Upper lobe of left lung (tissue), 6 donors: ENCODE data around the gene NSUN4. TPM values are rescaled to one million over a fixed set of nuclear protein-coding genes. Genes with fewer than 3 reads are reported as not detected.
A peak's percentile ranks its signal among the peaks of the same experiment; 100 is the strongest.

ENCODE experiments used
- ATAC-seq, 2 donors: fragments of 200-7000 bp; cut with Tn5 transposase; one replicate each; pipeline ENCODE4 v1.9.1; 2022; ENCODE audit warnings: mild to moderate bottlenecking in 2 of 2, moderate library complexity in 2 of 2; ENCODE audit not compliant: low FRiP score in 2 of 2
- DNase-seq, 2 donors: peaks; one replicate each; pipeline ENCODE4 v3.0.0-alpha.2; 2019 to 2020
- H3K27ac ChIP-seq, 4 donors: fragments of 200-600 bp; sonication (generic); one replicate each; pipeline ENCODE4 v1.5.1; 2016 to 2019
- H3K27me3 ChIP-seq, 4 donors: fragments of 200-600 bp; sonication (generic); one replicate each; pipeline ENCODE4 v1.5.1; 2017 to 2019
- H3K36me3 ChIP-seq, 4 donors: fragments of 200-600 bp; sonication (generic); one replicate each; pipeline ENCODE4 v1.5.1; 2016 to 2019
- H3K4me1 ChIP-seq, 4 donors: fragments of 200-600 bp; sonication (generic); one replicate each; pipeline ENCODE4 v1.5.1; 2018 to 2019
- H3K4me3 ChIP-seq, 4 donors: fragments of 200-600 bp; sonication (generic); one replicate each; pipeline ENCODE4 v1.5.1; 2017 to 2019; ENCODE audit warnings: mild to moderate bottlenecking in 2 of 4, moderate library complexity in 1 of 4
- H3K9me3 ChIP-seq, 4 donors: fragments of 200-600 bp; sonication (generic); one replicate each; pipeline ENCODE4 v1.5.1; 2018 to 2019
- CTCF ChIP-seq, 6 experiments: fragments of 450-650 bp in 4 of 6; fragments of 200-600 bp in 2 of 6; sonication (generic) in 2 of 6; IDR thresholded peaks; one replicate each; pipeline ENCODE4 v1.5.1; 2016 to 2019; ENCODE audit warnings: antibody characterized with exemption in 6 of 6
- EP300 ChIP-seq, 4 donors: sonication (generic); formaldehyde crosslinking; IDR thresholded peaks; one replicate each; pipeline ENCODE4 v1.5.1; 2017; ENCODE audit warnings: antibody characterized with exemption in 4 of 4, control low read depth in 2 of 4
- POLR2A ChIP-seq, 4 donors: fragments of 450-650 bp; IDR thresholded peaks; one replicate each; pipeline ENCODE4 v1.5.1; 2016 to 2017; ENCODE audit warnings: antibody characterized with exemption in 4 of 4, mild to moderate bottlenecking in 2 of 4
- POLR2AphosphoS5 ChIP-seq, 2 donors: sonication (generic); formaldehyde crosslinking; IDR thresholded peaks; one replicate each; pipeline ENCODE4 v1.5.1; 2017; ENCODE audit warnings: antibody characterized with exemption in 2 of 2
- WGBS, 2 donors: methylation state at CpG; one replicate each; pipeline ENCODE4 v1.1.5; 2017 to 2018; 5-methylcytosine and 5-hydroxymethylcytosine counted together
- total RNA-seq, 6 donors: library from RNA; depleted of rRNA in 4 of 6; stranded (reverse); fragments of >200 nt in 4 of 6; gene quantifications; one replicate each; pipeline versions ENCODE4 v1.1.0 to v1.2.1, GENCODE V29; 2016 to 2021
- donor health status: DM: no; HTN: no; CAD: no; lungs with moderate emphysema.
- donor health status: DM: no; HTN: yes; CAD: no; lungs with severe emphysema.

The NSUN4 gene
- total RNA-seq, 6 donors from 2014 or later: 25.1 to 28.4 (median 26.7) TPM

GRCh38 chr1:46341222-46342083 lies 846 bp downstream of the NSUN4 start:
- no peak for ATAC-seq
- peaks cover 0 to 30% (median 15%) of the 10 kb centered on the region in 4 donors for H3K36me3 ChIP-seq
- H3K4me1 ChIP-seq: peaks cover 8 to 12% (median 10%) of the 10 kb centered on the region in 4 donors
- peak overlapping the region; percentile 61 to 87 (median 68) for H3K4me3 ChIP-seq
- TF ChIP-seq POLR2AphosphoS5 (IDR thresholded peaks at IDR 0.05) (no peak), CTCF (IDR thresholded peaks at IDR 0.05) (no peak), POLR2A (IDR thresholded peaks at IDR 0.05) (no peak), EP300 (IDR thresholded peaks at IDR 0.05) (no peak)
- H3K27ac ChIP-seq: peak overlapping the region; percentile 97 to 99 (median 98)
- 60 to 62% methylated on average over 31 of the region's 31 CpGs for WGBS, 2 donors
- DNase-seq: peak in 1 of 2 donors; percentile 48
- no peaks in the 10 kb centered on the region for H3K27me3 ChIP-seq
- H3K9me3 ChIP-seq: no peaks in the 10 kb centered on the region

- Histone ChIP-seq H3K4me3 (no peak overlapping the region), H3K4me1 (peaks cover 8 to 12% (median 10%) of the 10 kb centered on the region in 4 donors), H3K36me3 (peaks cover 0 to 37% (median 21%) of the 10 kb centered on the region in 4 donors), H3K27me3 (no peaks in the 10 kb centered on the region), H3K27ac (peak overlapping the region; percentile 97 to 99 (median 98)), H3K9me3 (no peaks in the 10 kb centered on the region)
- 90 to 93% methylated on average over 6 of the region's 6 CpGs for WGBS, 2 donors
- ATAC-seq: no peak
- TF ChIP-seq EP300 (IDR thresholded peaks at IDR 0.05): no peak
- no peak for TF ChIP-seq POLR2AphosphoS5 (IDR thresholded peaks at IDR 0.05)
- TF ChIP-seq CTCF (IDR thresholded peaks at IDR 0.05): peak in 1 of 6 experiments; percentile 29
- TF ChIP-seq POLR2A (IDR thresholded peaks at IDR 0.05): no peak
- DNase-seq: no peak
Measured at GRCh38 chr1:46342084-46342656, 1.6 kb downstream of the NSUN4 start.

DNA sequence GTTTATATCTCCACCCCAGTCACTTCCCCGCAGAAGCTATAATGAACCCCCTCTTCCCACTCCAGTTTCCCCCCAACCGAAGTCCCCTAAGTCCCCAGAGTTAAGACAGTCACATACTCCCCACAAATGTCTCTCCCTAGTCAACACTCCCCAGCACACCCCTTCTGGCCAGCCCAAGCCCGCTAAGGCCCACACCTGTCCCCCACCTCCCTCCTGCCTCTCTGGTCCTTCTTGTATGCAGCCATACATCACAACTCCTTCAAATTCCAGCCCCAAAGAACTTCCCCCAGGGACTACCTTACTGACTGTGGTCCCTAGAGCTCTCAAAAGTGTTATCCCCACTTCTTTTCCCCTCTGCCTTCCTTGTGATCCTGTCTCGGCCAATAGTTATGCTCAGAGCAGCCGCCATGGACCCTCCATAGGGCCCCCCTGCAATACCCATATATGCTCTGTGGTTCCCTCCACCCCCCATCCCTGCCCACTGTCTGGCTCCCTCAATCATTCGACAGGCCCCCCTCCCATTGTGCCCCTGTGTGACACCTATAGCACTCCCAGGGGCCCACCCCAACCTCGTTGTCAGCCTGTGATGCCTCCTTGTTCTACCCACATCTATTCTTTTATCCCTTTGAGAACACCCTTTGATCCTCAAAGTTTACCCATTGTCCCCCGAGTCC lies 2.2 kb downstream of the NSUN4 start:
- H3K36me3 ChIP-seq: peaks cover 0 to 43% (median 23%) of the 10 kb centered on the region in 4 donors
- H3K27me3 ChIP-seq: no peaks in the 10 kb centered on the region
- H3K27ac ChIP-seq: peak overlapping the region in 2 of 4 donors; percentile 97 to 98
- 71 to 91% methylated on average over 8 of the region's 8 CpGs for WGBS, 2 donors
- H3K4me1 ChIP-seq: peaks cover 8 to 18% (median 15%) of the 10 kb centered on the region in 4 donors
- DNase-seq (no peak), ATAC-seq (no peak)
- TF ChIP-seq POLR2A (IDR thresholded peaks at IDR 0.05) (no peak), EP300 (IDR thresholded peaks at IDR 0.05) (no peak)
- no peaks in the 10 kb centered on the region for H3K9me3 ChIP-seq
- H3K4me3 ChIP-seq: no peak overlapping the region

DNA sequence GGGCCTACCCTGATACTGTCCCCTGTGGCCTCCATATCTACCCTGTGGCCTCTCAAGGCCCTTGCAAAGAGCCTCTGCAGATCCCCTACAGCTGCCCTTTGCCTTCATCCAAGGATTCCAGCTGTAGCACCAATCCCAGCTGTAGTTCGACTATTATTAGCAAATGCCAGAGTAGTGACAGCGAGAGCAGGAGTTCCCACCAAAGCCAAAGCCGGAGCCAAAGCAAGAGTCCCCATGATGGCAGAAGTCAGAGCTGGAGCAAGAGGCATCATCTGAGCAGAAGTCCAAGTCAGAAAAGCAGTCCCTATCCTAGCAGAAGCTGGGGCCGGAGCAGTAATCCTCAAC lies 2.7 kb downstream of the NSUN4 start:
- H3K27ac ChIP-seq: no peak overlapping the region
- no peaks in the 10 kb centered on the region for H3K27me3 ChIP-seq
- peaks cover 0 to 45% (median 23%) of the 10 kb centered on the region in 4 donors for H3K36me3 ChIP-seq
- peaks cover 8 to 19% (median 17%) of the 10 kb centered on the region in 4 donors for H3K4me1 ChIP-seq
- TF ChIP-seq POLR2AphosphoS5 (IDR thresholded peaks at IDR 0.05): no peak
- TF ChIP-seq EP300 (IDR thresholded peaks at IDR 0.05): no peak
- TF ChIP-seq POLR2A (IDR thresholded peaks at IDR 0.05): no peak
- TF ChIP-seq CTCF (IDR thresholded peaks at IDR 0.05): no peak
- no peaks in the 10 kb centered on the region for H3K9me3 ChIP-seq
- H3K4me3 ChIP-seq: no peak overlapping the region
- DNase-seq (no peak), ATAC-seq (no peak)
- 91 to 100% methylated on average over 3 of the region's 4 CpGs for WGBS, 2 donors

DNA sequence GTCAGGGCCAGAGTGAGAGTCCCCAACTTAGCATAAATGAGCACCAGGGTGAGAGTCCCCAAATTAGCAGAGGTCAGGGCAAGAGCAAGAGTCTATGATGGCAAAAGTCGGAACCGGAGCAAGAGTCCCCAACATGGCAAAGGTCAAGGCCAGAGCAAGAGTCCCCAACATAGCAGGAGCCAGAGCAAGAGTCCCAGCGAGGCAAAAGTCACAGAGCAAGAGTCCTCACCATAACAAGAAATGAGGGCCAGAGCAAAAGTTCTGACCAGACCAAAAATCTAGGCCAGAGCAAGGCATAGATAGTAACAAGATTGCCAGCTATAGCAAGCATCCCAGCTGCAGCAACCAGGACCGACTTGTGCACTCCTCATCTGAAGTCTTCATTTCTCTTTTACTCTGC lies 3.1 kb downstream of the NSUN4 start:
- no peak for DNase-seq
- TF ChIP-seq EP300 (IDR thresholded peaks at IDR 0.05) (no peak), POLR2A (IDR thresholded peaks at IDR 0.05) (no peak)
- peaks cover 0 to 45% (median 23%) of the 10 kb centered on the region in 4 donors for H3K36me3 ChIP-seq
- no peaks in the 10 kb centered on the region for H3K9me3 ChIP-seq
- H3K27ac ChIP-seq: no peak overlapping the region
- H3K27me3 ChIP-seq: no peaks in the 10 kb centered on the region
- H3K4me1 ChIP-seq: peaks cover 8 to 19% (median 17%) of the 10 kb centered on the region in 4 donors
- no peak for ATAC-seq
- 88 to 95% methylated on average over 4 of the region's 4 CpGs for whole genome bisulfite sequencing, 2 donors
- no peak overlapping the region for H3K4me3 ChIP-seq
